ENCODE data around the gene SASH1. TPM values are rescaled to one million over a fixed set of nuclear protein-coding genes. Genes with fewer than 3 reads are reported as not detected.
A peak's percentile ranks its signal among the peaks of the same experiment; 100 is the strongest.

SASH1 gene
- total and polyA plus RNA-seq, 9 of the 15 experiments (the other 6 are each of a cell fraction or from before 2014, with no cell fraction given) = 0.35 to 3.5 (median 1.6) TPM

- no peak for TF ChIP-seq TEAD4 (IDR thresholded peaks at IDR 0.05; ENCODE audit: low read length)
- TF ChIP-seq TEAD4 (CRISPR knock-in tag; IDR thresholded peaks at IDR 0.05; ENCODE audit: borderline replicate concordance) = no peak
- no peak for TF ChIP-seq GABPB1 (CRISPR knock-in tag; IDR thresholded peaks at IDR 0.05)
- TF ChIP-seq KLF16 (IDR thresholded peaks at IDR 0.05) = 0 out of 2 replicates have a peak, but pooled peaks have one; percentile 5
- no peak for TF ChIP-seq MTF1 (CRISPR knock-in tag; IDR thresholded peaks at IDR 0.05; ENCODE audit: borderline replicate concordance)
- no peak for TF ChIP-seq PPARD (CRISPR knock-in tag; IDR thresholded peaks at IDR 0.05)
- no peak for TF ChIP-seq ZKSCAN8 (CRISPR knock-in tag; IDR thresholded peaks at IDR 0.05)
- TF ChIP-seq DEAF1 (CRISPR knock-in tag; IDR thresholded peaks at IDR 0.05) = peak; percentile 73; the same call in 1 of the 2 replicates
- TF ChIP-seq NCOA1 (IDR thresholded peaks at IDR 0.05; ENCODE audit: low read depth) = no peak
- TF ChIP-seq SMC3 (conservative IDR thresholded peaks at IDR 0.05; ENCODE audit: insufficient read depth, low read depth, low read length) = peak; percentile 67
- no peak for TF ChIP-seq NFIC (IDR thresholded peaks at IDR 0.05)
- TF ChIP-seq DACH1 (IDR thresholded peaks at IDR 0.05; ENCODE audit: partially characterized antibody) = no peak
- no peak for TF ChIP-seq IFI16 (CRISPR knock-in tag; IDR thresholded peaks at IDR 0.05)
- TF ChIP-seq TEAD1 (CRISPR knock-in tag; IDR thresholded peaks at IDR 0.05) = 0 out of 4 replicates have a peak, but pooled peaks of 1 of the 2 experiments have one; percentile 14
Measured at GRCh38 chr6:148464319-148465010, 121.8 kb downstream of the SASH1 start (continued).
